HEK293 (cell line): ENCODE data around the gene MKRN1.

Experiments used
- BCL11B ChIP-seq: fragments of 450-650 bp; formaldehyde crosslinking; IDR thresholded peaks from 2 replicates; pipeline ENCODE4 v1.5.1; 2016; ENCODE audit warnings: low read depth, missing biosample characterization, missing genetic modification characterization
- GLIS1 ChIP-seq: fragments of 450-650 bp; formaldehyde crosslinking; IDR thresholded peaks from 2 replicates; pipeline ENCODE4 v1.5.1; 2016; ENCODE audit warnings: missing biosample characterization, missing genetic modification characterization
- KLF17 ChIP-seq: fragments of 450-650 bp; formaldehyde crosslinking; IDR thresholded peaks from 2 replicates; pipeline ENCODE4 v1.5.1; 2016; ENCODE audit warnings: missing biosample characterization, missing genetic modification characterization
- KLF8 ChIP-seq: fragments of 450-650 bp; formaldehyde crosslinking; IDR thresholded peaks from 2 replicates; pipeline ENCODE4 v1.5.1; 2016; ENCODE audit warnings: missing biosample characterization, missing genetic modification characterization
- PATZ1 ChIP-seq: fragments of 450-650 bp; formaldehyde crosslinking; IDR thresholded peaks from 2 replicates; pipeline ENCODE4 v1.5.1; 2016; ENCODE audit warnings: missing biosample characterization, missing genetic modification characterization
- PBX3 ChIP-seq: sonication (generic); formaldehyde crosslinking; IDR thresholded peaks from 2 replicates; pipeline ENCODE4 v1.8.1; 2022; ENCODE audit warnings: mild to moderate bottlenecking, moderate library complexity, missing genetic modification reagents
- PRDM1 ChIP-seq: fragments of 450-650 bp; formaldehyde crosslinking; IDR thresholded peaks from 2 replicates; pipeline ENCODE4; 2016; ENCODE audit warnings: missing biosample characterization, missing genetic modification characterization
- SALL2 ChIP-seq: fragments of 450-650 bp; formaldehyde crosslinking; IDR thresholded peaks from 2 replicates; pipeline ENCODE4 v1.5.0; 2017; ENCODE audit warnings: missing biosample characterization, mild to moderate bottlenecking, missing genetic modification characterization, borderline replicate concordance
- ZBTB17 ChIP-seq: fragments of 450-650 bp; formaldehyde crosslinking; IDR thresholded peaks from 2 replicates; pipeline ENCODE4 v1.5.1; 2016; ENCODE audit warnings: missing biosample characterization, missing genetic modification characterization
- ZBTB20 ChIP-seq: fragments of 450-650 bp; formaldehyde crosslinking; IDR thresholded peaks from 2 replicates; pipeline ENCODE4 v1.5.1; 2016; ENCODE audit warnings: missing biosample characterization, missing genetic modification characterization
- ZBTB21 ChIP-seq: fragments of 450-650 bp; formaldehyde crosslinking; IDR thresholded peaks from 2 replicates; pipeline ENCODE4 v1.5.1; 2017; ENCODE audit warnings: missing biosample characterization, missing genetic modification characterization
- ZBTB48 ChIP-seq: fragments of 450-650 bp; formaldehyde crosslinking; IDR thresholded peaks from 2 replicates; pipeline ENCODE4 v1.5.1; 2016; ENCODE audit warnings: missing biosample characterization, missing genetic modification characterization
- ZNF114 ChIP-seq: fragments of 450-650 bp; formaldehyde crosslinking; IDR thresholded peaks from 2 replicates; pipeline ENCODE4 v1.5.0; 2017; ENCODE audit warnings: missing biosample characterization, missing genetic modification characterization
- ZNF2 ChIP-seq: fragments of 450-650 bp; formaldehyde crosslinking; IDR thresholded peaks from 2 replicates; pipeline ENCODE4 v1.5.1; 2016; ENCODE audit warnings: missing biosample characterization, missing genetic modification characterization
- ZNF23 ChIP-seq: fragments of 450-650 bp; formaldehyde crosslinking; IDR thresholded peaks from 2 replicates; pipeline ENCODE4 v1.5.1; 2016; ENCODE audit warnings: missing biosample characterization, missing genetic modification characterization, borderline replicate concordance
- ZNF391 ChIP-seq: fragments of 450-650 bp; formaldehyde crosslinking; IDR thresholded peaks from 2 replicates; pipeline ENCODE4 v1.5.1; 2016; ENCODE audit warnings: low read depth, missing biosample characterization, missing genetic modification characterization, borderline replicate concordance
- ZNF394 ChIP-seq: fragments of 450-650 bp; formaldehyde crosslinking; IDR thresholded peaks from 2 replicates; pipeline ENCODE4 v1.5.1; 2016; ENCODE audit warnings: missing biosample characterization, missing genetic modification characterization, mild to moderate bottlenecking, moderate library complexity, borderline replicate concordance
- ZNF433 ChIP-seq: fragments of 450-650 bp; formaldehyde crosslinking; IDR thresholded peaks from 2 replicates; pipeline ENCODE4 v1.5.1; 2016; ENCODE audit warnings: missing biosample characterization, missing genetic modification characterization, low read depth
- ZNF558 ChIP-seq: fragments of 450-650 bp; formaldehyde crosslinking; IDR thresholded peaks from 2 replicates; pipeline ENCODE4 v1.5.1; 2016; ENCODE audit warnings: missing biosample characterization, missing genetic modification characterization
- ZNF561 ChIP-seq: fragments of 450-650 bp; IDR thresholded peaks from 2 replicates; pipeline ENCODE4 v1.5.1; 2018; ENCODE audit warnings: missing biosample characterization, missing genetic modification characterization, borderline replicate concordance
- ZNF624 ChIP-seq: fragments of 450-650 bp; formaldehyde crosslinking; IDR thresholded peaks from 2 replicates; pipeline ENCODE4 v1.5.1; 2017; ENCODE audit warnings: missing biosample characterization, missing genetic modification characterization
- ZNF654 ChIP-seq: fragments of 450-650 bp; formaldehyde crosslinking; IDR thresholded peaks from 2 replicates; pipeline ENCODE4 v1.5.1; 2016; ENCODE audit warnings: low read depth, missing biosample characterization, missing genetic modification characterization
- ZNF660 ChIP-seq: fragments of 450-650 bp; IDR thresholded peaks from 2 replicates; pipeline ENCODE4 v1.5.1; 2018; ENCODE audit warnings: missing biosample characterization, mild to moderate bottlenecking, missing genetic modification characterization
- ZNF785 ChIP-seq: fragments of 450-650 bp; formaldehyde crosslinking; IDR thresholded peaks from 2 replicates; pipeline ENCODE4 v1.5.1; 2016; ENCODE audit warnings: missing biosample characterization, missing genetic modification characterization
- ZSCAN23 ChIP-seq: fragments of 450-650 bp; formaldehyde crosslinking; IDR thresholded peaks from 2 replicates; pipeline ENCODE4 v1.5.1; 2016; ENCODE audit warnings: missing biosample characterization, missing genetic modification characterization
- TF ChIP-seq, protein P1 (sequence below): fragments of 450-650 bp; formaldehyde crosslinking; IDR thresholded peaks from 2 replicates; pipeline ENCODE4 v1.5.1; 2016; ENCODE audit warnings: missing biosample characterization, missing genetic modification characterization
- TF ChIP-seq, protein P2 (sequence below): fragments of 450-650 bp; formaldehyde crosslinking; IDR thresholded peaks from 2 replicates; pipeline ENCODE4 v1.5.1; 2016; ENCODE audit warnings: missing biosample characterization, missing genetic modification characterization
- TF ChIP-seq, protein P3 (sequence below): fragments of 450-650 bp; formaldehyde crosslinking; IDR thresholded peaks from 2 replicates; pipeline ENCODE4 v1.5.1; 2017; ENCODE audit warnings: missing biosample characterization, missing genetic modification characterization

Gene MKRN1

DNA sequence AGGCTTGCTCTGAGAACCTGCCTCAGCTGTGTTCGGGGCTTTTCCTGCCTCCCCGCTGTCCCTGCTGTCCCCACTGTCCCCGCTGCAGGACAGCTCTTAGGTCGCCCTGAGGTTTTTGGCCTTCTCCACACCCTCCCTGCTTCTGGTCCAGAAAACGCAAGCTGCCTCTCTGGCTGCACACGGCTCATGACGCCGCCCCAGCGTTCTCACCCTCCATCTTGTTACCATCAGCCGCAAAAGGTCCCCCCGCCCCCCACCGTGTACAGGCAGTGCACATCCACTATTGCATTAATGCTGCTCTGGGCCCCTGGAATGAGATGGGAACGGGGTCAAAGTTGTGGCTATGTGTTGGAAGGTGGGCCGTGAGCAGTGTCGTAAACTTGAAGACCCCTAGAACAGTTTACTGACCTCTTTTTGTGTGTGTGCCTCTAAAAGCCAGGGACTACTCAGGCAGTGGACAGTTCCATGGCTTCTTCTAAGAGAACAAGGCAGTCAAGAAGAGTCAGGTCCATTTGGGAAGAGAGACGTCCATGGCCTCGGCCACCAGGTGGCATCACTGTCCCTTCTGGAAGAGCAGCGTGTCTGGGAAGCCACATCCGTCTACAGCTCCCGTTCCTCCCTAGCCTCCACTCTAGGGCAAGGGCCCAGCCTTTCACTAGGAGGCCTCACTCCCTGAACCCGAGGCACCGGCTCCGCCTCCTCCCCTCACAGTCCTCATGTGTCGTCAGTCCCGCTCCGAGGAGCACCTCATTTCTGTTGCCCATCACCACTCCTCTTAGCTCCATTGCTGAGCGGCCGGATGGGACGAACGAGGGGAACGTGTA lies 38.5 kb upstream of the MKRN1 start (continued):
- TF ChIP-seq, protein P1, sequence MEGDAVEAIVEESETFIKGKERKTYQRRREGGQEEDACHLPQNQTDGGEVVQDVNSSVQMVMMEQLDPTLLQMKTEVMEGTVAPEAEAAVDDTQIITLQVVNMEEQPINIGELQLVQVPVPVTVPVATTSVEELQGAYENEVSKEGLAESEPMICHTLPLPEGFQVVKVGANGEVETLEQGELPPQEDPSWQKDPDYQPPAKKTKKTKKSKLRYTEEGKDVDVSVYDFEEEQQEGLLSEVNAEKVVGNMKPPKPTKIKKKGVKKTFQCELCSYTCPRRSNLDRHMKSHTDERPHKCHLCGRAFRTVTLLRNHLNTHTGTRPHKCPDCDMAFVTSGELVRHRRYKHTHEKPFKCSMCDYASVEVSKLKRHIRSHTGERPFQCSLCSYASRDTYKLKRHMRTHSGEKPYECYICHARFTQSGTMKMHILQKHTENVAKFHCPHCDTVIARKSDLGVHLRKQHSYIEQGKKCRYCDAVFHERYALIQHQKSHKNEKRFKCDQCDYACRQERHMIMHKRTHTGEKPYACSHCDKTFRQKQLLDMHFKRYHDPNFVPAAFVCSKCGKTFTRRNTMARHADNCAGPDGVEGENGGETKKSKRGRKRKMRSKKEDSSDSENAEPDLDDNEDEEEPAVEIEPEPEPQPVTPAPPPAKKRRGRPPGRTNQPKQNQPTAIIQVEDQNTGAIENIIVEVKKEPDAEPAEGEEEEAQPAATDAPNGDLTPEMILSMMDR (tag by site-specific recombination) = peak; percentile 96
- TF ChIP-seq ZNF558 (tag by site-specific recombination) = peak; percentile 52; the same call in 1 of the 2 replicates
- no peak; the same call in 1 of the 2 replicates for TF ChIP-seq ZNF391 (tag by site-specific recombination)
- peak; percentile 93 for TF ChIP-seq ZNF654 (tag by site-specific recombination)
- TF ChIP-seq, protein P2, sequence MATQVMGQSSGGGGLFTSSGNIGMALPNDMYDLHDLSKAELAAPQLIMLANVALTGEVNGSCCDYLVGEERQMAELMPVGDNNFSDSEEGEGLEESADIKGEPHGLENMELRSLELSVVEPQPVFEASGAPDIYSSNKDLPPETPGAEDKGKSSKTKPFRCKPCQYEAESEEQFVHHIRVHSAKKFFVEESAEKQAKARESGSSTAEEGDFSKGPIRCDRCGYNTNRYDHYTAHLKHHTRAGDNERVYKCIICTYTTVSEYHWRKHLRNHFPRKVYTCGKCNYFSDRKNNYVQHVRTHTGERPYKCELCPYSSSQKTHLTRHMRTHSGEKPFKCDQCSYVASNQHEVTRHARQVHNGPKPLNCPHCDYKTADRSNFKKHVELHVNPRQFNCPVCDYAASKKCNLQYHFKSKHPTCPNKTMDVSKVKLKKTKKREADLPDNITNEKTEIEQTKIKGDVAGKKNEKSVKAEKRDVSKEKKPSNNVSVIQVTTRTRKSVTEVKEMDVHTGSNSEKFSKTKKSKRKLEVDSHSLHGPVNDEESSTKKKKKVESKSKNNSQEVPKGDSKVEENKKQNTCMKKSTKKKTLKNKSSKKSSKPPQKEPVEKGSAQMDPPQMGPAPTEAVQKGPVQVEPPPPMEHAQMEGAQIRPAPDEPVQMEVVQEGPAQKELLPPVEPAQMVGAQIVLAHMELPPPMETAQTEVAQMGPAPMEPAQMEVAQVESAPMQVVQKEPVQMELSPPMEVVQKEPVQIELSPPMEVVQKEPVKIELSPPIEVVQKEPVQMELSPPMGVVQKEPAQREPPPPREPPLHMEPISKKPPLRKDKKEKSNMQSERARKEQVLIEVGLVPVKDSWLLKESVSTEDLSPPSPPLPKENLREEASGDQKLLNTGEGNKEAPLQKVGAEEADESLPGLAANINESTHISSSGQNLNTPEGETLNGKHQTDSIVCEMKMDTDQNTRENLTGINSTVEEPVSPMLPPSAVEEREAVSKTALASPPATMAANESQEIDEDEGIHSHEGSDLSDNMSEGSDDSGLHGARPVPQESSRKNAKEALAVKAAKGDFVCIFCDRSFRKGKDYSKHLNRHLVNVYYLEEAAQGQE (tag by site-specific recombination) = peak; percentile 84
- peak; percentile 72; the same call in 1 of the 2 replicates for TF ChIP-seq ZNF561
- TF ChIP-seq ZBTB20 (tag by site-specific recombination) = peak; percentile 44; the same call in 1 of the 2 replicates
- TF ChIP-seq ZNF785 = no peak
- TF ChIP-seq ZNF2 (tag by site-specific recombination) = peak; percentile 99
- TF ChIP-seq PATZ1 = peak; percentile 25; the same call in 1 of the 2 replicates
- no peak for TF ChIP-seq ZNF433 (tag by site-specific recombination)
- no peak for TF ChIP-seq SALL2 (tag by site-specific recombination)
- TF ChIP-seq ZNF660 = peak; percentile 90
- TF ChIP-seq ZNF114 (tag by site-specific recombination) = no peak
- TF ChIP-seq BCL11B (tag by site-specific recombination) = no peak
- TF ChIP-seq PRDM1 (tag by site-specific recombination) = 0 out of 2 replicates have a peak, but pooled peaks have one; percentile 36
- peak; percentile 76; the same call in 1 of the 2 replicates for TF ChIP-seq KLF17 (tag by site-specific recombination)
- TF ChIP-seq ZNF23 (tag by site-specific recombination) = no peak
- TF ChIP-seq PBX3 = no peak
- TF ChIP-seq ZNF624 = no peak
- TF ChIP-seq ZBTB17 (tag by site-specific recombination) = peak; percentile 74
- no peak for TF ChIP-seq ZSCAN23 (tag by site-specific recombination)
- 0 out of 2 replicates have a peak, but pooled peaks have one; percentile 24 for TF ChIP-seq ZBTB21 (tag by site-specific recombination)
- TF ChIP-seq, protein P3, sequence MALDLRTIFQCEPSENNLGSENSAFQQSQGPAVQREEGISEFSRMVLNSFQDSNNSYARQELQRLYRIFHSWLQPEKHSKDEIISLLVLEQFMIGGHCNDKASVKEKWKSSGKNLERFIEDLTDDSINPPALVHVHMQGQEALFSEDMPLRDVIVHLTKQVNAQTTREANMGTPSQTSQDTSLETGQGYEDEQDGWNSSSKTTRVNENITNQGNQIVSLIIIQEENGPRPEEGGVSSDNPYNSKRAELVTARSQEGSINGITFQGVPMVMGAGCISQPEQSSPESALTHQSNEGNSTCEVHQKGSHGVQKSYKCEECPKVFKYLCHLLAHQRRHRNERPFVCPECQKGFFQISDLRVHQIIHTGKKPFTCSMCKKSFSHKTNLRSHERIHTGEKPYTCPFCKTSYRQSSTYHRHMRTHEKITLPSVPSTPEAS (tag by site-specific recombination) = no peak
- TF ChIP-seq ZNF394 (tag by site-specific recombination) = peak; percentile 19; the same call in 1 of the 2 replicates
- TF ChIP-seq KLF8 (tag by site-specific recombination) = peak; percentile 12; the same call in 1 of the 2 replicates
- TF ChIP-seq GLIS1 (tag by site-specific recombination) = peak; percentile 48; the same call in 1 of the 2 replicates
- TF ChIP-seq ZBTB48 (tag by site-specific recombination) = peak; percentile 97
